ENCODE data around the gene PPIP5K1. TPM values are rescaled to one million over a fixed set of nuclear protein-coding genes. Genes with fewer than 3 reads are reported as not detected.
A peak's percentile ranks its signal among the peaks of the same experiment; 100 is the strongest.
"Not testable (repeated sequence)": the region's sequence is repeated elsewhere in the genome, so short reads cannot be mapped to it uniquely, and the experiment has no call there.

Gene PPIP5K1
- total RNA-seq, 1 experiment from 2014 or later, result 34.4 TPM

DNA sequence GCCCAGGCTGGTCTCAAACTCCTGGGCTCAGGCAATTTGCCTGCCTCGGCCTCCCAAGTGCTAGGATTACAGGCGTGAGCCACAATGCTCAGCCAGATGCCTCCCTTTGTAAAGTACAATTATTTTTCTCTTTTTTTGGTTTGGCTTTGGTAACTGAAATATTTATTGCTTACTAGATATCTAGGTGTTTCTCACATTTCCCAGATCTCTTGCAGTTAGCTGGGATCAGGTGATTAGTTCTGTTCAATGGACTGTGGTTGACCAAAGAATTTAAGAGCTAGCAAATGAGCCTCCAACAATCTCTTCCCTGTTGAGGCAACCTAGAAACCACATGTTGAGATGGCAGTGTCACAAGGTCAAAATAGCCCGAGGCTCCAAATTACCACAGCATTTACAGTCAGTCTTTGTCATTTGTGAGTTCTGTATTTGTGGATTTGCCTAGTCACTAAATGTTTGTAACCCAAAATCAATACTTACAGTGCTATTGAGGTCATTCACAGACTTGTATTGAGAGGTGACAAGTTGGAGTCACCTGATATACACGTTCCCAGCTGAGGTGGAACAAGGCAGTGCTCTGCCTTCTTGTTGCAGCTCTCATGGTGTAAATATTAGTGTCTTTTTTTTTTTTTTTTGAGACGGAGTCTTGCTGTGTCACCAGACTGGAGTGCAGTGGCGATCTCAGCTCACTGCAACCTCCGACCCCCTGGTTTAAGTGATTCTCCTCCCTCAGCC lies 32.2 kb upstream of the PPIP5K1 start:
- H3K4me1 Mint-ChIP-seq; H3K27me3 Mint-ChIP-seq (ENCODE audit: low read depth); H3K4me3 Mint-ChIP-seq; H3K9me3 Mint-ChIP-seq; H3K36me3 Mint-ChIP-seq; ATAC-seq; CTCF ChIA-PET; DNase-seq (ENCODE audit: low spot score); H3K27ac Mint-ChIP-seq; POLR2A ChIA-PET: not testable (repeated sequence)

- H3K4me3 Mint-ChIP-seq; H3K27me3 Mint-ChIP-seq (ENCODE audit: low read depth); CTCF ChIA-PET; H3K27ac Mint-ChIP-seq; H3K4me1 Mint-ChIP-seq; DNase-seq (ENCODE audit: low spot score); H3K9me3 Mint-ChIP-seq; H3K36me3 Mint-ChIP-seq; ATAC-seq; POLR2A ChIA-PET: not testable (repeated sequence)
Measured at GRCh38 chr15:43618700-43619099, 28.7 kb upstream of the PPIP5K1 start, which contains the start of gene STRC. Gene STRC (minus strand): TSS chr15:43618800. CDS start chr15:43618722, 78 bp downstream.

GRCh38 chr15:43617750-43618149 lies 27.7 kb upstream of the PPIP5K1 start:
- H3K27me3 Mint-ChIP-seq (ENCODE audit: low read depth); H3K36me3 Mint-ChIP-seq; CTCF ChIA-PET; H3K27ac Mint-ChIP-seq; ATAC-seq; H3K4me1 Mint-ChIP-seq; H3K9me3 Mint-ChIP-seq; POLR2A ChIA-PET; DNase-seq (ENCODE audit: low spot score); H3K4me3 Mint-ChIP-seq: not testable (repeated sequence)

DNA sequence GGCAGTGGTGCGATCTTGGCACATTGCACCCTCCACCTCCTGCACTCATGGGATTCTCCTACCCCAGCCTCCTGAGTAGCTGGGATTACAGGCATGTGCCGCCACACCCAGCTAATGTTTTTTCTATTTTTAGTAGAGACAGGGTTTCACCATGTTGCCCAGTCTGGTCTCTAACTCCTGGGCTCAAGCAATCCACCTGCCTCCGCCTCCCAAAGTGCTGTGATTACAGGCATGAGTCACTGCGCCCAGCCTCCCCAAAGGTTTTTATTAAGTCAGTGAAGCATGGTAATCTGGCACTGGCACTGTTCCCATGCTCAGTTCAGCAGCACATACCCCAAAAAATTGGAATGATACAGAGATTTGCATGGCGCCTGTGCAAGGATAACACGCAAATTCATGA lies 12.2 kb upstream of the PPIP5K1 start:
- H3K4me3 Mint-ChIP-seq; DNase-seq (ENCODE audit: low spot score); H3K27ac Mint-ChIP-seq; H3K27me3 Mint-ChIP-seq (ENCODE audit: low read depth); H3K4me1 Mint-ChIP-seq; CTCF ChIA-PET; POLR2A ChIA-PET; H3K9me3 Mint-ChIP-seq; ATAC-seq: not testable (repeated sequence)
- H3K36me3 Mint-ChIP-seq, result peaks cover 11% of the 10 kb centered on the region

DNA sequence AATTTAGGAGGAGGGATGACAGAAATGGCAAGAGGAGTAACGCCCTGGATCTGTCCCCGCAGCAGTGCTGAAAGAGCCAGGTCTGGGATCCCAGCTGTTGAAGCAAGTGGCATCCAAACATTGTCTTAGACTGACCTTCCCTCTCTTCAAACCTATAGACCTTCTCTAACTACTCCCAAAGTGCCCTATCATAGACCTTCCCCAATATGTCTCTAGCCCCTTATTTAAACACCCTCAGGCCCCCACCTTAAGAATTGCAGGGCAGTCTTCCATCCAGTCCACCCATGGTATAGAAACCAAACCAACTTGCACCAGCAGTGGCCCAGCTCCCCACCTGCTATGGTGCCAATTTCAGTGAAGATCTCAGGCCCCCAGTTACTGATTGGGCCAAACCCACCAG lies 10.2 kb upstream of the PPIP5K1 start:
- H3K4me3 Mint-ChIP-seq; H3K4me1 Mint-ChIP-seq; H3K9me3 Mint-ChIP-seq; H3K27ac Mint-ChIP-seq; CTCF ChIA-PET; H3K27me3 Mint-ChIP-seq (ENCODE audit: low read depth); ATAC-seq; DNase-seq (ENCODE audit: low spot score); POLR2A ChIA-PET: not testable (repeated sequence)
- peaks cover 15% of the 10 kb centered on the region for H3K36me3 Mint-ChIP-seq

DNA sequence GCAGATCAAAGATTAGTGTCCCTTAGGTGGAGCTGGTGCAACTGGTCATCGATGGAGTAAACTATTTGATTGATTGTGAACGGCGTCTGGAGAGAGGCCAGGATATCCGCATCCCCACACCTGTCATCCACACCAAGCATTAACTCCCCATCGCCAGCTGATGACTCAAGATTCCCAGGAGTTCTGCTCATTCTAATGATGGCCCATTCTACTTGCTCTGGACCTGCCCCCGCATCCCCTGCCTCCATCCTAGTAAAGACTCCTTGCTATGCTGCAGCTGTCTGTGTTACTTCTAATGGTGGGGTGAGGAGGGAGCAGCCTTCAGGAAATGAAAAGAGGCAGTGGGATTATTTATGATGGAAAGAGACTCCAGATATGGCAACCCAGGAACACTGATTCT lies 9.1 kb upstream of the PPIP5K1 start:
- H3K27me3 Mint-ChIP-seq (ENCODE audit: low read depth); ATAC-seq; H3K9me3 Mint-ChIP-seq; DNase-seq (ENCODE audit: low spot score); CTCF ChIA-PET; H3K4me1 Mint-ChIP-seq; H3K27ac Mint-ChIP-seq; H3K4me3 Mint-ChIP-seq: not testable (repeated sequence)
- POLR2A ChIA-PET, result interaction anchor here (0.6 kb wide), 1 partner anchor 1208 kb away, joined by 3 read pairs; no protein-coding TSS in a partner anchor
- peaks cover 15% of the 10 kb centered on the region for H3K36me3 Mint-ChIP-seq

GRCh38 chr15:43593328-43594190 lies 3.6 kb upstream of the PPIP5K1 start, which contains the start of gene CKMT1B:
Gene CKMT1B (plus strand): TSS chr15:43594027. CDS start chr15:43594219, 192 bp downstream.
- H3K36me3 Mint-ChIP-seq, result peaks cover 12% of the 10 kb centered on the region
- peak; percentile 86 for ATAC-seq
- CTCF ChIA-PET, result not testable (repeated sequence)

GRCh38 chr15:43592841-43593240 lies 2.8 kb upstream of the PPIP5K1 start:
- POLR2A ChIA-PET; CTCF ChIA-PET; DNase-seq (ENCODE audit: low spot score); H3K9me3 Mint-ChIP-seq; H3K36me3 Mint-ChIP-seq; H3K27ac Mint-ChIP-seq; H3K27me3 Mint-ChIP-seq (ENCODE audit: low read depth); H3K4me1 Mint-ChIP-seq; H3K4me3 Mint-ChIP-seq; ATAC-seq: not testable (repeated sequence)

More at GRCh38 chr15:43593328-43594190, 3.6 kb upstream of the PPIP5K1 start, which contains the start of gene CKMT1B:
- H3K9me3 Mint-ChIP-seq; H3K4me3 Mint-ChIP-seq; H3K27me3 Mint-ChIP-seq (ENCODE audit: low read depth); POLR2A ChIA-PET; H3K4me1 Mint-ChIP-seq; H3K27ac Mint-ChIP-seq; DNase-seq (ENCODE audit: low spot score): not testable (repeated sequence)

DNA sequence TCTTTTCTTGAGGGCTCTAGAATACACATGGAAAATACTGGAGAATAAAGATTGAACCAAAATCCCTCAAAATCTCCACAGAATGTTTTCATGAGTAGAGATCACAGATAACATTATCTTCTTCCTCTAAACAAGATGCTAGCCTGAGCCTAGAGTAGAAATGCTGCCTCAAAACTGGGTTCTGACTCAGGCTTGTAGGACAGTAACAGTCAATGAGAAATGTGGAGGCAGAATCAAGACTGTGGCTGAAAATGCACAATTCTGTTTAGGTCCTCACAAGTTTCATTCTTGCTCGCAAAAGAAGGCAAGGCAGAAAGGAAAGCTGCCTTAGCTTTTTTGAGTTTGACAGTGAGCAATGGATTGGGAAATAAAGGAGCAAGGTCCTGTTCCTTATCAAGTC lies 15.4 kb downstream of the PPIP5K1 start:
- ATAC-seq; H3K27me3 Mint-ChIP-seq (ENCODE audit: low read depth); H3K9me3 Mint-ChIP-seq; CTCF ChIA-PET; H3K4me3 Mint-ChIP-seq; H3K27ac Mint-ChIP-seq; H3K36me3 Mint-ChIP-seq; DNase-seq (ENCODE audit: low spot score); POLR2A ChIA-PET; H3K4me1 Mint-ChIP-seq: not testable (repeated sequence)

- ATAC-seq; H3K36me3 Mint-ChIP-seq; H3K4me1 Mint-ChIP-seq; H3K27me3 Mint-ChIP-seq (ENCODE audit: low read depth); DNase-seq (ENCODE audit: low spot score); H3K27ac Mint-ChIP-seq; H3K4me3 Mint-ChIP-seq; H3K9me3 Mint-ChIP-seq; POLR2A ChIA-PET; CTCF ChIA-PET: not testable (repeated sequence)
Measured at GRCh38 chr15:43566615-43567014, 23.4 kb downstream of the PPIP5K1 start.

DNA sequence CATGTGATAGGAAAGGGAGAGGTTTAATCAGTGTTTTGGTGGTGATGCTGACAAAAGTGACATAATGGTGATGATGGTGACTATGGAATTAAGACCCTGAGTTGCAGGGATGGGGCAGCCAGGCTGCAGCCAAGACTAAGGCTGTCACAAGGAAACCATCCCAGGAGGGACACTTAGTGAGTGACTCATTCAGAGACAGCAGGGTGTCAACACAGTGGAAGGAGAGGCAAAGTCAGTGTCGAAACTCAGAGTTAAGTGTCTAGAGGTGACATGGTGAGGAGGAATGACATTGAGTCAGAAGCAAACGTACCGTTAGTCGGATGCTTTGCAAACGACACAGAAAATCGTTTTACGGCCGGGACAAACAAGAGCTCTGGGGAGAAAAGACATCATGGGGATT lies 26.2 kb downstream of the PPIP5K1 start:
- not testable (repeated sequence) for H3K27me3 Mint-ChIP-seq (ENCODE audit: low read depth); ATAC-seq

DNA sequence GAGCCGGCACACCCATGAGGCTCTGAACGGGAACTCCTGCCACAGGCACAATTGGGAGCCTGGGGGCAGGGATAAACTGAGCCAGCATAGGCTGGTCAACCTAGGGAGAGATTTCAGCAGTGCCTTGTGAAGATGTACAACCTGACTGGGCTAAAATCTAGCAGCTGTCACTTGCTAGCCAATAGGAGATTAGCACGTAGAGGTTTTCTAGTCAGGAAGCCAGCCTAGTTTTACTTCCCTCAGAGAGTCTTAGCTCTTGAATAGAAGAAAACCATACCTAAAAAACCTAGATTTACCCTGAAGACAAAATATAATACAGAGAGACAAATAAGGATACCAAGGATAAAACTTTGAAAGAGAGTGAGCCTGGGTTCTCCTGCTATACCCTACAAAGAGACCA lies 27.3 kb downstream of the PPIP5K1 start:
- POLR2A ChIA-PET; ATAC-seq; H3K27me3 Mint-ChIP-seq (ENCODE audit: low read depth); H3K27ac Mint-ChIP-seq; H3K36me3 Mint-ChIP-seq; H3K4me1 Mint-ChIP-seq; CTCF ChIA-PET; H3K4me3 Mint-ChIP-seq; DNase-seq (ENCODE audit: low spot score); H3K9me3 Mint-ChIP-seq: not testable (repeated sequence)

More for the DNA sequence above, 26.2 kb downstream of the PPIP5K1 start:
- CTCF ChIA-PET; H3K4me3 Mint-ChIP-seq; H3K9me3 Mint-ChIP-seq; H3K36me3 Mint-ChIP-seq; H3K4me1 Mint-ChIP-seq; DNase-seq (ENCODE audit: low spot score); POLR2A ChIA-PET; H3K27ac Mint-ChIP-seq: not testable (repeated sequence)
